T47D (cell line): ENCODE data around the gene SEMA3B.

Experiments
- DNase-seq, 2 experiments: peaks; one replicate each; pipeline versions ENCODE4 v3.0.0 to v3.0.0-alpha.2; 2011 to 2012; ENCODE audit warnings: low read depth in 1 of 2, low spot score in 1 of 2
- JUND ChIP-seq: IDR thresholded peaks from 2 replicates; pipeline ENCODE4 v1.6.1; 2012; ENCODE audit warnings: low read depth
- in situ Hi-C: cut with HindIII; loops from 2 replicates; pipeline ENCODE4 v1.10.0; 2016; ENCODE audit warnings: low sequenced_read_pairs, low pct_unique_long_range_greater_than_20kb

SEMA3B gene

DNA sequence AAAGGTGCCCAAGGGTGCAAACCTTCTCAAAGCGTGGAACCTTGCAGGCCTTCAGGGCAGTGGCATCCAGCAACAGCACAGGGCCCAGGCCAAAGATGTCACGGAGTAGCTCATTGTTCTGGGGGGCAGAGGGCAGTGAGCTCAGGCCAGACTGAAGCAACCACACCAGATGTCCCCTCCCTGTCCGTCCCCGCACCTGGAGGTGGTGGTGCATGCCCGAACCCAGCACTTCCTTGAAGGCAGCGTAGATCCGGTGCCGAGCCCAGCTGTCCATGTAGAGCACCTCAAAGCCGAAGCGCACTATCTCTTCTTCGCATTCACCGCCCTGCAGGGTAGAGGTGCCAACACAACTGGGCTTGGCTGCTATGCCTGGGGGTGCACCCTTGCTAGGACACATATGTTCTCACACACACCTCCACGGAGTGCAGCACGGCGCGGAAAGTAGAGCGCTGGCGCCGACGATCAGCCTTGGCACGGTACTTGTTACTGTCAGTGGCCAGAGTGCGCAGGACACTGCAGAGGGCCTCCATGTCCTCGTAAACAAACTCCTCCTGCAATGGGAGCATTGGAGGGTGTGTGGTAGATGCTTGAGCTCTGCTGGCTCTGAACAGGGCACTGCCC, 19.6 kb downstream of the SEMA3B start:
- no peak for TF ChIP-seq JUND
- in situ Hi-C loops = no loop called here
- DNase-seq = no peak

GRCh38 chr3:50289130-50289529, 20.2 kb downstream of the SEMA3B start:
- DNase-seq = no peak
- TF ChIP-seq JUND = no peak
- in situ Hi-C loops = no loop called here

- in situ Hi-C loops = no loop called here
- TF ChIP-seq JUND = no peak
- DNase-seq = no peak
These were observed 21.3 kb downstream of the SEMA3B start for GRCh38 chr3:50290161-50290641.

GRCh38 chr3:50292159-50293078, 23.5 kb downstream of the SEMA3B start, which contains the start of gene IFRD2:
Gene IFRD2 (minus strand): TSS chr3:50292429. CDS start chr3:50292274, 155 bp downstream.
- TF ChIP-seq JUND = no peak
- in situ Hi-C loops = no loop called here
- DNase-seq = peak; percentile 70 to 97

GRCh38 chr3:50293079-50293801, 24.3 kb downstream of the SEMA3B start:
- DNase-seq = no peak
- no peak for TF ChIP-seq JUND
- in situ Hi-C loops = no loop called here

GRCh38 chr3:50294089-50294488, 25.1 kb downstream of the SEMA3B start:
- no peak for DNase-seq
- in situ Hi-C loops = no loop called here
- TF ChIP-seq JUND = no peak

DNA sequence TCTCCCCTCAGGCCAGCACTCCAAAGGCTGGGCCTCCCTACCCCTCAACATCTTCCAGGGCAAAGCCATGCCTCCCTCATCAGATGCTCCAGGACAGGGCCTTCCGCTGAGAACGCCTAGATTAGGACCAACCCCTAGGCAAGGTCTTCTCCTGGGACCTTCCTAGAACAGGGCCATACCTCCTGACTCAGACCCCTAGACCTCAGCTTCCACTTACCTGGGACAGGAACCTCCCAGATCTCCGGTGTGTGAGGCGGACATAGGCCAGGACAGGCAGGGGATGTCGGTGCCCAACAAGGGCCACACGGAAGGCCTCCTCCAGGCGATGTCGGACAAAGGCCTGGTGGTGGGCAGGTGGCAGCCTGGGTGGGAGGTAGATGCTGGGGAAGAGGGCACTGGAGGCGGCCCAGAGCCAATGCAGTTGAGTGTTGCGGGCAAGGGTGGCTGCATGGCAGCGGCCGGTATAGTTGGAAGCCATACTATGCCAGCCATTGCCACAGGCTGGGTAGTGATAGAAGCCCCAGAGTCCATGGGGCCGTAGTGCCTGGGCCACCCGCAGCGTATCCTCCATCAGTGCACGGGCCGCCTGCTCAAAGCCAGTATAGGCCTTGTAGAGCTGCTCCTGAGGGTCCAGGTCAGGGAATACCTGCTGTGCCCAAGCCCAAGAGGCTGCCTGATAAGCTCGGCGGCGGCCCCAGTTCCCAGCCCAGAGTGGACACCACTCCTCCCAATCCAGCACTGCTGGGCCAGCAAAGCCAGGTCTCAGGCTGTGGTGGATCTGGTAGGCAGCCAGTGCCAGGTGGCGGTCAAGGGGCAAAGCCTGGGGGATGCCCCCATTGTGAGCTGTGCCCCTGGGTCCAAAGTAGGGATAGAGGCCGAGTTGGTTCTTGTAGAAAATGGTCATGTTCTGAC, 25.8 kb downstream of the SEMA3B start:
- in situ Hi-C loops = no loop called here
- no peak for TF ChIP-seq JUND
- no peak for DNase-seq

DNA sequence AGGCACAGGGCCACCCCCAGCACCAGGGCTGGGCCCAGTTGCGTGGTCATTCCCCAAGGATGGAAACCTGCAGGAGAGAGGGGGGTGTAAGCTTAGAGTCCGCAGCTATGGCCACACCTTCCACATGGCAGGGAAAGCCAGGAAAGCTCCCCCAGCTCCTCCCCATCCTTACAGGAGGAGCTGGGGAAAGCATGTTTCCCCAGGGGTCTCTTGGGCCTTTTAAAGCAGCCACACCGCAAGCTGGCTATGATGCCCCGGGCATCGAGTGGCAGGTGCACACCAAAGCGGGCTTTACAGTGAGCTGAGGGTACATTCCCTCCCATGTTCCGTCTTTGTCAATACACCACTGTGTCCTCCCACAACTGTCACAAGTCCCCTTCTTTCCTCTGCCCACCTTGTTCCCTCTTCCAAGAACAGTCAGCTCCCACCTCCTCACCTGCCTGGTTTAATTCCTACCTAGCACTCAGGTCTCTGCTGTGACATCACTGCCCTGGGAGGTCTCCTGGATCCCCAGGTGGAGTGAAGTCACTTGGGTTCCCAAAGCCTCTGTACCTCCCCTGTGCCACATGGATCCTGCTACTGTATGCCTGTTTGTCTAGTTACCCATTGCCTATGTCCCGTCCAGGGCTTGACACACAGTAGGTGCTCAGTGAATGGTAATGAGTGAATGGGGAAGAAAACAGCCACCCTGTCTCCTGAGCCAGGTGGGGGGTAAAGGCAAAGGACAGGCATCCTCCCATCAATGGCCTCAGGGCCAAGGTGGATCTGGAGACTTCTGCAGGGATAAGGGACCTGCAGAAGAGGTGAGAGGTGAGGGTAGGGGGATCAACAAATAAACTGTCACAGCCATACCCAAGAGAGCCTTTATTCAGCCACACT, 26.8 kb downstream of the SEMA3B start:
- in situ Hi-C loops = no loop called here

GRCh38 chr3:50296721-50297383, 27.9 kb downstream of the SEMA3B start:
- in situ Hi-C loops = no loop called here
- DNase-seq = no peak
- TF ChIP-seq JUND = no peak

More for the DNA sequence above, 26.8 kb downstream of the SEMA3B start:
- no peak for TF ChIP-seq JUND
- no peak for DNase-seq

GRCh38 chr3:50297384-50297775, 28.4 kb downstream of the SEMA3B start:
- DNase-seq = no peak
- in situ Hi-C loops = no loop called here
- TF ChIP-seq JUND = no peak
